Stimulated activated naive CD4-positive, alpha-beta T cell (primary cell): ENCODE results near the gene ZFP2.

Experiments used
- DNase-seq, 6 experiments: peaks; one replicate each; lab custom pipeline; 2025; lab: John Stamatoyannopoulos, UW

ZFP2 gene

GRCh38 chr5:178981381-178981780 is 85.7 kb downstream of the ZFP2 start:
- DNase-seq: no peak
